Type B pancreatic cell (in vitro differentiated cells): Measurements from ENCODE around the gene ABCF3. TPM values are rescaled to one million over a fixed set of nuclear protein-coding genes. Genes with fewer than 3 reads are reported as not detected.
"Not testable (repeated sequence)": the region's sequence is repeated elsewhere in the genome, so short reads cannot be mapped to it uniquely, and the experiment has no call there.

ENCODE experiments used
- DNase-seq: peaks from one replicate; pipeline ENCODE4 v3.0.0; 2021; ENCODE audit warnings: mixed read lengths; ENCODE audit not compliant: unreplicated experiment; ENCODE audit errors: extremely low spot score
- H3K27ac Mint-ChIP-seq: 2 replicates; pipeline ENCODE4 v1.8.0; 2021; ENCODE audit warnings: mild to moderate bottlenecking, mixed read lengths
- H3K27me3 Mint-ChIP-seq: 2 replicates; pipeline ENCODE4 v1.8.0; 2021; ENCODE audit warnings: mixed read lengths
- H3K36me3 Mint-ChIP-seq: 2 replicates; pipeline ENCODE4 v1.8.0; 2021; ENCODE audit warnings: mixed read lengths
- H3K4me1 Mint-ChIP-seq: one replicate; pipeline ENCODE4 v1.8.0; 2021; ENCODE audit warnings: mixed read lengths; ENCODE audit not compliant: unreplicated experiment
- H3K4me3 Mint-ChIP-seq: 2 replicates; pipeline ENCODE4 v1.8.0; 2021; ENCODE audit warnings: mild to moderate bottlenecking, mixed read lengths
- H3K9me3 Mint-ChIP-seq: 2 replicates; pipeline ENCODE4 v1.8.0; 2021; ENCODE audit warnings: mixed read lengths
- CTCF ChIP-seq: fragments of 200-600 bp; sonication (generic); conservative IDR thresholded peaks from 2 replicates; pipeline ENCODE4 v1.5.0; 2021; ENCODE audit warnings: antibody characterized with exemption, mild to moderate bottlenecking
- total RNA-seq: library from RNA; stranded (reverse); gene quantifications from 2 replicates; pipeline ENCODE4 v1.2.1, GENCODE V29; 2021; ENCODE audit warnings: low replicate concordance

Gene ABCF3
- total RNA-seq, 1 donor from 2014 or later = 72.3 TPM

GRCh38 chr3:184145111-184145524, 40.9 kb upstream of the ABCF3 start:
- no peaks in the 10 kb centered on the region for H3K9me3 Mint-ChIP-seq
- peaks cover 5% of the 10 kb centered on the region for H3K4me1 Mint-ChIP-seq
- H3K36me3 Mint-ChIP-seq = peaks cover 5% of the 10 kb centered on the region
- H3K27me3 Mint-ChIP-seq = no peaks in the 10 kb centered on the region
- H3K4me3 Mint-ChIP-seq = no peak overlapping the region
- no peak overlapping the region for H3K27ac Mint-ChIP-seq
- DNase-seq = no peak
- peak; percentile 35 for TF ChIP-seq CTCF

GRCh38 chr3:184145751-184146270, 40.2 kb upstream of the ABCF3 start:
- Mint-ChIP-seq H3K27me3 (no peaks in the 10 kb centered on the region), H3K27ac (no peak overlapping the region), H3K36me3 (peaks cover 5% of the 10 kb centered on the region)

GRCh38 chr3:184148076-184148475, 37.9 kb upstream of the ABCF3 start:
- Mint-ChIP-seq H3K27me3 (no peaks in the 10 kb centered on the region), H3K4me1 (peaks cover 5% of the 10 kb centered on the region), H3K36me3 (peaks cover 5% of the 10 kb centered on the region), H3K4me3 (no peak overlapping the region), H3K9me3 (no peaks in the 10 kb centered on the region), H3K27ac (no peak overlapping the region)
- no peak for DNase-seq
- no peak for TF ChIP-seq CTCF

More at GRCh38 chr3:184145751-184146270, 40.2 kb upstream of the ABCF3 start:
- TF ChIP-seq CTCF = no peak
- DNase-seq = no peak
- H3K4me1 Mint-ChIP-seq = peaks cover 5% of the 10 kb centered on the region
- no peaks in the 10 kb centered on the region for H3K9me3 Mint-ChIP-seq
- no peak overlapping the region for H3K4me3 Mint-ChIP-seq

GRCh38 chr3:184149123-184149522, 36.9 kb upstream of the ABCF3 start:
- Mint-ChIP-seq H3K9me3 (no peaks in the 10 kb centered on the region), H3K4me3 (no peak overlapping the region), H3K27ac (no peak overlapping the region), H3K36me3 (peaks cover 5% of the 10 kb centered on the region), H3K27me3 (no peaks in the 10 kb centered on the region), H3K4me1 (peaks cover 10% of the 10 kb centered on the region)
- no peak for TF ChIP-seq CTCF
- DNase-seq = no peak

- H3K36me3 Mint-ChIP-seq, H3K27ac Mint-ChIP-seq, H3K9me3 Mint-ChIP-seq, H3K27me3 Mint-ChIP-seq, H3K4me3 Mint-ChIP-seq, DNase-seq: not testable (repeated sequence)
- peaks cover 10% of the 10 kb centered on the region for H3K4me1 Mint-ChIP-seq
Measured at GRCh38 chr3:184149770-184150169, 36.2 kb upstream of the ABCF3 start.

GRCh38 chr3:184154885-184155643, 30.9 kb upstream of the ABCF3 start, which contains the start of gene DVL3:
Gene DVL3 (plus strand): TSS chr3:184155377. CDS start chr3:184155636, 259 bp downstream.
- no peaks in the 10 kb centered on the region for H3K27me3 Mint-ChIP-seq
- peak within 1 kb of the TSS; percentile 88 for H3K27ac Mint-ChIP-seq
- no peak for DNase-seq
- H3K9me3 Mint-ChIP-seq = no peaks in the 10 kb centered on the region
- peak within 1 kb of the TSS; percentile 98 for H3K4me3 Mint-ChIP-seq
- peaks cover 20% of the 10 kb centered on the region for H3K4me1 Mint-ChIP-seq
- H3K36me3 Mint-ChIP-seq = no peaks in the 10 kb centered on the region
- no peak for TF ChIP-seq CTCF
